Measurements from ENCODE around the gene PNLIPRP2. TPM values are rescaled to one million over a fixed set of nuclear protein-coding genes. Genes with fewer than 3 reads are reported as not detected.

The PNLIPRP2 gene
- total and polyA plus RNA-seq, 2 experiments from 2014 or later = 16.7 to 21.1 TPM

- H3K9me2 ChIP-seq (replicated peaks; ENCODE audit: insufficient read depth) = no peaks in the 10 kb centered on the region
- H3K79me2 ChIP-seq = no peaks in the 10 kb centered on the region
- no peaks in the 10 kb centered on the region for H3K9me3 ChIP-seq (ENCODE audit: low read depth)
- no peaks in the 10 kb centered on the region for H4K20me1 ChIP-seq (ENCODE audit: insufficient read depth, poor library complexity, severe bottlenecking)
- no peak overlapping the region for H2AFZ ChIP-seq
- TF ChIP-seq EZH2 (IDR thresholded peaks at IDR 0.05; ENCODE audit: borderline replicate concordance) = no peak
- TF ChIP-seq EZH2phosphoT487 (IDR thresholded peaks at IDR 0.05; ENCODE audit: low read depth, severe bottlenecking, unreplicated experiment) = no peak
- TF ChIP-seq CTCF (IDR thresholded peaks at IDR 0.05; ENCODE audit: poor library complexity) = peak; percentile 11
- WGBS (ENCODE audit: low lambda C conversion rate, missing lambda C conversion rate) = 50% methylated on average over 4 of the region's 4 CpGs
- H3K4me2 ChIP-seq = no peak overlapping the region
- H3K4me3 ChIP-seq = no peak overlapping the region
- H3K27me3 ChIP-seq = no peaks in the 10 kb centered on the region
- DNase-seq (ENCODE audit: low spot score) = no peak
- H3K36me3 ChIP-seq (replicated peaks; ENCODE audit: insufficient read depth, low read depth) = no peaks in the 10 kb centered on the region
- H3K27ac ChIP-seq = no peak overlapping the region
- H3K4me1 ChIP-seq (ENCODE audit: insufficient read depth) = no peaks in the 10 kb centered on the region
Measured at GRCh38 chr10:116654816-116655215, 34.1 kb downstream of the PNLIPRP2 start.

- Histone ChIP-seq H4K20me1 (ENCODE audit: insufficient read depth, poor library complexity, severe bottlenecking) (no peaks in the 10 kb centered on the region), H3K27me3 (no peaks in the 10 kb centered on the region), H3K9me2 (replicated peaks; ENCODE audit: insufficient read depth) (no peaks in the 10 kb centered on the region), H2AFZ (no peak overlapping the region), H3K4me3 (no peak overlapping the region), H3K9me3 (ENCODE audit: low read depth) (no peaks in the 10 kb centered on the region), H3K27ac (no peak overlapping the region), H3K36me3 (replicated peaks; ENCODE audit: insufficient read depth, low read depth) (no peaks in the 10 kb centered on the region), H3K79me2 (no peaks in the 10 kb centered on the region), H3K4me1 (ENCODE audit: insufficient read depth) (no peaks in the 10 kb centered on the region), H3K4me2 (no peak overlapping the region)
- DNase-seq (ENCODE audit: low spot score) = no peak
- 63% methylated on average over 2 of the region's 2 CpGs for WGBS (ENCODE audit: low lambda C conversion rate, missing lambda C conversion rate)
- TF ChIP-seq EZH2phosphoT487 (IDR thresholded peaks at IDR 0.05; ENCODE audit: low read depth, severe bottlenecking, unreplicated experiment) = no peak
- TF ChIP-seq CTCF (IDR thresholded peaks at IDR 0.05; ENCODE audit: poor library complexity) = no peak
Measured at GRCh38 chr10:116655568-116655967, 34.8 kb downstream of the PNLIPRP2 start.

- Histone ChIP-seq H3K9me2 (replicated peaks; ENCODE audit: insufficient read depth) (no peaks in the 10 kb centered on the region), H3K79me2 (no peaks in the 10 kb centered on the region), H3K27ac (no peak overlapping the region), H3K4me1 (ENCODE audit: insufficient read depth) (no peaks in the 10 kb centered on the region), H3K9me3 (ENCODE audit: low read depth) (no peaks in the 10 kb centered on the region), H2AFZ (no peak overlapping the region), H3K4me3 (no peak overlapping the region), H3K4me2 (no peak overlapping the region), H4K20me1 (ENCODE audit: insufficient read depth, poor library complexity, severe bottlenecking) (no peaks in the 10 kb centered on the region), H3K27me3 (no peaks in the 10 kb centered on the region), H3K36me3 (replicated peaks; ENCODE audit: insufficient read depth, low read depth) (no peaks in the 10 kb centered on the region)
- no peak for TF ChIP-seq EZH2 (IDR thresholded peaks at IDR 0.05; ENCODE audit: borderline replicate concordance)
- TF ChIP-seq EZH2phosphoT487 (IDR thresholded peaks at IDR 0.05; ENCODE audit: low read depth, severe bottlenecking, unreplicated experiment) = no peak
- TF ChIP-seq CTCF (IDR thresholded peaks at IDR 0.05; ENCODE audit: poor library complexity) = no peak
- no peak for DNase-seq (ENCODE audit: low spot score)
- 61% methylated on average over 4 of the region's 4 CpGs for WGBS (ENCODE audit: low lambda C conversion rate, missing lambda C conversion rate)
Measured at GRCh38 chr10:116656044-116656443, 35.3 kb downstream of the PNLIPRP2 start.
